Astrocyte (in vitro differentiated cells and primary cell): Measurements from ENCODE around the gene VPS13A. TPM values are rescaled to one million over a fixed set of nuclear protein-coding genes. Genes with fewer than 3 reads are reported as not detected.

Source experiments
- DNase-seq: peaks from one replicate; pipeline ENCODE4 v3.0.0-alpha.2; 2010; ENCODE audit warnings: low read depth
- FAIRE-seq: peaks from 2 replicates; lab custom pipeline; 2011; peaks lifted over from hg19 to GRCh38; lab: Jason Lieb, UNC
- H2AFZ ChIP-seq: 2 replicates; pipeline ENCODE4 v1.6.0; 2012; ENCODE audit warnings: low read depth, low read length, inconsistent platforms
- H3K27ac ChIP-seq: 2 replicates; pipeline ENCODE4 v1.5.1; 2011; ENCODE audit warnings: low read depth, low read length, inconsistent platforms
- H3K27me3 ChIP-seq: 2 replicates; pipeline ENCODE4 v1.6.0; 2011; ENCODE audit warnings: low read length, inconsistent platforms; ENCODE audit not compliant: insufficient read depth
- H3K36me3 ChIP-seq: 2 replicates; pipeline ENCODE4 v1.5.1; 2011; ENCODE audit warnings: low read length, inconsistent platforms; ENCODE audit not compliant: insufficient read depth
- H3K4me1 ChIP-seq: 2 replicates; pipeline ENCODE4 v1.5.1; 2011; ENCODE audit warnings: low read length, inconsistent platforms; ENCODE audit not compliant: insufficient read depth
- H3K4me2 ChIP-seq: 2 replicates; pipeline ENCODE4 v1.6.0; 2012; ENCODE audit warnings: low read length, inconsistent platforms
- H3K4me3 ChIP-seq: 2 replicates; pipeline ENCODE4 v1.5.1; 2011; ENCODE audit warnings: low read depth, mild to moderate bottlenecking, low read length, inconsistent platforms; ENCODE audit not compliant: insufficient read depth
- H3K79me2 ChIP-seq: 2 replicates; pipeline ENCODE4 v1.6.0; 2012; ENCODE audit warnings: mild to moderate bottlenecking, low read length, inconsistent platforms; ENCODE audit not compliant: insufficient read depth
- H3K9ac ChIP-seq: 2 replicates; pipeline ENCODE4 v1.6.0; 2012; ENCODE audit warnings: mild to moderate bottlenecking, low read length, inconsistent platforms
- H3K9me3 ChIP-seq: 2 replicates; pipeline ENCODE4 v1.5.1; 2012; ENCODE audit warnings: low read depth, mild to moderate bottlenecking, low read length, inconsistent platforms; ENCODE audit not compliant: insufficient read depth
- H4K20me1 ChIP-seq: 2 replicates; pipeline ENCODE4 v1.6.0; 2012; ENCODE audit warnings: low read length, inconsistent platforms; ENCODE audit not compliant: insufficient read depth
- H3K27ac Mint-ChIP-seq: one replicate; pipeline ENCODE4 v1.8.0; 2021; ENCODE audit warnings: mild to moderate bottlenecking, mixed read lengths; ENCODE audit not compliant: unreplicated experiment
- H3K27me3 Mint-ChIP-seq: one replicate; pipeline ENCODE4 v1.8.0; 2021; ENCODE audit warnings: low read depth, mixed read lengths; ENCODE audit not compliant: unreplicated experiment
- H3K36me3 Mint-ChIP-seq: one replicate; pipeline ENCODE4 v1.8.0; 2021; ENCODE audit warnings: low read depth, mixed read lengths; ENCODE audit not compliant: unreplicated experiment
- H3K4me1 Mint-ChIP-seq: one replicate; pipeline ENCODE4 v1.8.0; 2021; ENCODE audit warnings: low read depth, mixed read lengths; ENCODE audit not compliant: unreplicated experiment
- H3K4me3 Mint-ChIP-seq: one replicate; pipeline ENCODE4 v1.8.0; 2021; ENCODE audit warnings: mild to moderate bottlenecking, moderate library complexity, mixed read lengths; ENCODE audit not compliant: unreplicated experiment
- H3K9me3 Mint-ChIP-seq: one replicate; pipeline ENCODE4 v1.8.0; 2021; ENCODE audit warnings: mild to moderate bottlenecking, mixed read lengths; ENCODE audit not compliant: unreplicated experiment
- EZH2 ChIP-seq: IDR thresholded peaks from 2 replicates; pipeline ENCODE4 v1.6.1; 2012; ENCODE audit warnings: mild to moderate bottlenecking, low read length, inconsistent platforms; ENCODE audit not compliant: insufficient read depth
- total RNA-seq: library from RNA; stranded (reverse); gene quantifications from 2 replicates; pipeline ENCODE4 v1.2.1, GENCODE V29; 2021
- TF ChIP-seq, protein P1 (sequence below): IDR thresholded peaks from 2 replicates; pipeline ENCODE4 v1.5.1; 2011; ENCODE audit warnings: low read depth, mild to moderate bottlenecking, inconsistent platforms, low read length, moderate library complexity; ENCODE audit not compliant: insufficient read depth

Gene VPS13A
- total RNA-seq, 1 donor from 2014 or later: 34.9 TPM

- H3K36me3 Mint-ChIP-seq: peaks cover 2% of the 10 kb centered on the region
- H3K27me3 ChIP-seq: no peaks in the 10 kb centered on the region
- no peaks in the 10 kb centered on the region for H3K79me2 ChIP-seq
- H3K4me3 Mint-ChIP-seq: no peak overlapping the region
- peaks cover 2% of the 10 kb centered on the region for H3K9me3 Mint-ChIP-seq
- H3K27ac ChIP-seq: peak overlapping the region; percentile 79
- H3K27me3 Mint-ChIP-seq: peaks cover 2% of the 10 kb centered on the region
- H3K4me2 ChIP-seq: peak overlapping the region; percentile 33
- no peak overlapping the region for H2AFZ ChIP-seq
- TF ChIP-seq EZH2: no peak
- TF ChIP-seq, protein P1, sequence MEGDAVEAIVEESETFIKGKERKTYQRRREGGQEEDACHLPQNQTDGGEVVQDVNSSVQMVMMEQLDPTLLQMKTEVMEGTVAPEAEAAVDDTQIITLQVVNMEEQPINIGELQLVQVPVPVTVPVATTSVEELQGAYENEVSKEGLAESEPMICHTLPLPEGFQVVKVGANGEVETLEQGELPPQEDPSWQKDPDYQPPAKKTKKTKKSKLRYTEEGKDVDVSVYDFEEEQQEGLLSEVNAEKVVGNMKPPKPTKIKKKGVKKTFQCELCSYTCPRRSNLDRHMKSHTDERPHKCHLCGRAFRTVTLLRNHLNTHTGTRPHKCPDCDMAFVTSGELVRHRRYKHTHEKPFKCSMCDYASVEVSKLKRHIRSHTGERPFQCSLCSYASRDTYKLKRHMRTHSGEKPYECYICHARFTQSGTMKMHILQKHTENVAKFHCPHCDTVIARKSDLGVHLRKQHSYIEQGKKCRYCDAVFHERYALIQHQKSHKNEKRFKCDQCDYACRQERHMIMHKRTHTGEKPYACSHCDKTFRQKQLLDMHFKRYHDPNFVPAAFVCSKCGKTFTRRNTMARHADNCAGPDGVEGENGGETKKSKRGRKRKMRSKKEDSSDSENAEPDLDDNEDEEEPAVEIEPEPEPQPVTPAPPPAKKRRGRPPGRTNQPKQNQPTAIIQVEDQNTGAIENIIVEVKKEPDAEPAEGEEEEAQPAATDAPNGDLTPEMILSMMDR: no peak
- no peak overlapping the region for H3K27ac Mint-ChIP-seq
- peaks cover 26% of the 10 kb centered on the region for H3K4me1 Mint-ChIP-seq
- FAIRE-seq: no peak
- H3K4me3 ChIP-seq: no peak overlapping the region
- peak overlapping the region; percentile 28 for H3K9ac ChIP-seq
- H3K4me1 ChIP-seq: peaks cover 31% of the 10 kb centered on the region
- H3K36me3 ChIP-seq: no peaks in the 10 kb centered on the region
- H4K20me1 ChIP-seq: no peaks in the 10 kb centered on the region
- H3K9me3 ChIP-seq: no peaks in the 10 kb centered on the region
- DNase-seq: peak; percentile 57
Observed at GRCh38 chr9:77454663-77455062, 277.3 kb downstream of the VPS13A start.

GRCh38 chr9:77455312-77455927 lies 278.1 kb downstream of the VPS13A start:
- no peak for FAIRE-seq
- Histone ChIP-seq H3K4me2 (peak overlapping the region; percentile 33), H4K20me1 (no peaks in the 10 kb centered on the region), H2AFZ (no peak overlapping the region), H3K9me3 (no peaks in the 10 kb centered on the region), H3K79me2 (no peaks in the 10 kb centered on the region), H3K4me1 (peaks cover 25% of the 10 kb centered on the region), H3K9ac (peak overlapping the region; percentile 28), H3K4me3 (no peak overlapping the region), H3K27me3 (no peaks in the 10 kb centered on the region), H3K36me3 (no peaks in the 10 kb centered on the region), H3K27ac (peak overlapping the region; percentile 79)
- Mint-ChIP-seq H3K27me3 (peaks cover 2% of the 10 kb centered on the region), H3K4me3 (no peak overlapping the region), H3K4me1 (peaks cover 19% of the 10 kb centered on the region), H3K9me3 (peaks cover 2% of the 10 kb centered on the region), H3K36me3 (peaks cover 2% of the 10 kb centered on the region), H3K27ac (no peak overlapping the region)
- no peak for DNase-seq
- no peak for TF ChIP-seq EZH2
- TF ChIP-seq, protein P1: peak; percentile 23

GRCh38 chr9:77456829-77457437 lies 279.6 kb downstream of the VPS13A start:
- Histone ChIP-seq H3K27me3 (no peaks in the 10 kb centered on the region), H3K4me2 (peak overlapping the region; percentile 11), H2AFZ (peak overlapping the region; percentile 29), H3K27ac (no peak overlapping the region), H3K79me2 (no peaks in the 10 kb centered on the region), H4K20me1 (no peaks in the 10 kb centered on the region), H3K36me3 (no peaks in the 10 kb centered on the region), H3K9me3 (no peaks in the 10 kb centered on the region), H3K4me3 (no peak overlapping the region), H3K9ac (no peak overlapping the region), H3K4me1 (peaks cover 14% of the 10 kb centered on the region)
- peaks cover 2% of the 10 kb centered on the region for H3K36me3 Mint-ChIP-seq
- peaks cover 2% of the 10 kb centered on the region for H3K27me3 Mint-ChIP-seq
- peaks cover 10% of the 10 kb centered on the region for H3K4me1 Mint-ChIP-seq
- H3K27ac Mint-ChIP-seq: peak overlapping the region; percentile 59
- peaks cover 2% of the 10 kb centered on the region for H3K9me3 Mint-ChIP-seq
- TF ChIP-seq EZH2: no peak
- TF ChIP-seq, protein P1: peak; percentile 96
- no peak overlapping the region for H3K4me3 Mint-ChIP-seq
- FAIRE-seq: peak; percentile 56
- peak; percentile 74 for DNase-seq
